Panc1 (cell line): ENCODE results near the gene DTNBP1.

Experiments used
- CTCF ChIP-seq: fragments of 450-650 bp; IDR thresholded peaks from 2 replicates; pipeline ENCODE4 v1.5.1; 2017; ENCODE audit warnings: mild to moderate bottlenecking
- TF ChIP-seq, protein P1 (sequence below), 2 experiments: IDR thresholded peaks; 2 replicates each; pipeline ENCODE4 v1.6.1; 2011 to 2012; ENCODE audit warnings: low read depth in 2 of 2, control low read depth in 1 of 2, low read length in 1 of 2, mild to moderate bottlenecking in 1 of 2, moderate library complexity in 1 of 2; ENCODE audit not compliant: insufficient read depth in 1 of 2

DNA sequence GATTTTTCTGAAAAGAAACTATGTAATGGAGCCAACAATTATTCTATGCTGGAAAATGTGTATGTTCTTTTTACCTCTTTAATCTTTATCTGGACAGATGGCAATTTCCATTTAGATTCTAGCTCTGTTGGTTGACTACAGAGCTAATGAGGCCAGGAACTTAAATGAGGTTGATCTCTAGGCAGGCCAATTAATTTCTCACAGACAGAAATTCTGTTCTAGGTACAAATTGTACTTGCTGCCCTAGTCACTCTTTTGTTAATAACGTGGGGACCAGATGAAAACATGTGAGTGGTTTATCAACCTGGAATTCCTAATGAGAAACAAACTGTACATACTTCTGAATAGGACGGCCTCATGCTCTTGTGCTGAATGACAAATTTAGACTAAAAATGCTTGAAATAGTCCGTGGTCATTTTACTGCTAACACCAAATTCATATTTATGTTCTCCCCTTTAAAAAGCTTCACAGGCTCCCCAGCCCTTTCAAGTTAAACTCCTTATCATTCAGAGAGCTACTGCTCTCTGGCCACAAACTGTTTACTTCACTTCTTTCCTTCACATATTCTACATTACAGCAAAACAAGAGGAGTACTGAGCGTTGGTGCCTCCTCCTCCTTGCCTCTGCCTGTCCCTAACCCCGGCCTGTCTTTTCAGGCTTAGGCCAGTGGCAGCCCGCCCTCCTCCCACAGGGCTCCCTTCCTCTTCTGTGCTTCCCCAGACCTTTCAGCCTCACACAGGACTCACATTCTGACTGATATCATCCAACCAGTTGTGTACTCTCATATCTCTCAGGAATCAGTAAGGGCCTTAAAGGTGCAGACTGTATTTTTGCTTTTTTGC is 41.4 kb downstream of the DTNBP1 start:
- no peak for TF ChIP-seq CTCF
- TF ChIP-seq, protein P1, sequence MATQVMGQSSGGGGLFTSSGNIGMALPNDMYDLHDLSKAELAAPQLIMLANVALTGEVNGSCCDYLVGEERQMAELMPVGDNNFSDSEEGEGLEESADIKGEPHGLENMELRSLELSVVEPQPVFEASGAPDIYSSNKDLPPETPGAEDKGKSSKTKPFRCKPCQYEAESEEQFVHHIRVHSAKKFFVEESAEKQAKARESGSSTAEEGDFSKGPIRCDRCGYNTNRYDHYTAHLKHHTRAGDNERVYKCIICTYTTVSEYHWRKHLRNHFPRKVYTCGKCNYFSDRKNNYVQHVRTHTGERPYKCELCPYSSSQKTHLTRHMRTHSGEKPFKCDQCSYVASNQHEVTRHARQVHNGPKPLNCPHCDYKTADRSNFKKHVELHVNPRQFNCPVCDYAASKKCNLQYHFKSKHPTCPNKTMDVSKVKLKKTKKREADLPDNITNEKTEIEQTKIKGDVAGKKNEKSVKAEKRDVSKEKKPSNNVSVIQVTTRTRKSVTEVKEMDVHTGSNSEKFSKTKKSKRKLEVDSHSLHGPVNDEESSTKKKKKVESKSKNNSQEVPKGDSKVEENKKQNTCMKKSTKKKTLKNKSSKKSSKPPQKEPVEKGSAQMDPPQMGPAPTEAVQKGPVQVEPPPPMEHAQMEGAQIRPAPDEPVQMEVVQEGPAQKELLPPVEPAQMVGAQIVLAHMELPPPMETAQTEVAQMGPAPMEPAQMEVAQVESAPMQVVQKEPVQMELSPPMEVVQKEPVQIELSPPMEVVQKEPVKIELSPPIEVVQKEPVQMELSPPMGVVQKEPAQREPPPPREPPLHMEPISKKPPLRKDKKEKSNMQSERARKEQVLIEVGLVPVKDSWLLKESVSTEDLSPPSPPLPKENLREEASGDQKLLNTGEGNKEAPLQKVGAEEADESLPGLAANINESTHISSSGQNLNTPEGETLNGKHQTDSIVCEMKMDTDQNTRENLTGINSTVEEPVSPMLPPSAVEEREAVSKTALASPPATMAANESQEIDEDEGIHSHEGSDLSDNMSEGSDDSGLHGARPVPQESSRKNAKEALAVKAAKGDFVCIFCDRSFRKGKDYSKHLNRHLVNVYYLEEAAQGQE (IDR thresholded peaks at IDR 0.05; ENCODE audit: insufficient read depth in 1 of 2, low read depth in 2 of 2, low read length in 1 of 2), result no peak
